Heart left ventricle (tissue), 16 donors: ENCODE measurements around the gene CHCHD5. TPM values are rescaled to one million over a fixed set of nuclear protein-coding genes. Genes with fewer than 3 reads are reported as not detected.

Source experiments
- ATAC-seq, 4 donors: fragments of 200-7000 bp; cut with Tn5 transposase; one replicate each; pipeline ENCODE4 v1.9.1; 2020 to 2022; ENCODE audit warnings: moderate library complexity in 4 of 4, mild to moderate bottlenecking in 3 of 4, moderate number of reproducible peaks in 1 of 4
- DNase-seq, 5 donors: peaks; one replicate each; pipeline ENCODE4 v3.0.0-alpha.2; 2020
- H3K27ac ChIP-seq, 12 donors: fragments of 200-600 bp; sonication (generic) in 4 of 12; one replicate each; pipeline versions ENCODE4 v1.5.0 to v1.8.0; 2016 to 2022; ENCODE audit warnings: mild to moderate bottlenecking in 2 of 12
- H3K27me3 ChIP-seq, 9 donors: fragments of 200-600 bp; sonication (generic) in 2 of 9; one replicate each; pipeline versions ENCODE4 v1.5.1 to v1.8.0; 2016 to 2022; ENCODE audit warnings: mild to moderate bottlenecking in 3 of 9
- H3K36me3 ChIP-seq, 9 donors: fragments of 200-600 bp; sonication (generic) in 2 of 9; one replicate each; pipeline versions ENCODE4 v1.5.0 to v1.8.0; 2018 to 2022; ENCODE audit warnings: mild to moderate bottlenecking in 2 of 9
- H3K4me1 ChIP-seq, 12 donors: fragments of 200-600 bp; sonication (generic) in 4 of 12; one replicate each; pipeline versions ENCODE4 v1.5.0 to v1.8.0; 2016 to 2022; ENCODE audit warnings: mild to moderate bottlenecking in 3 of 12
- H3K4me3 ChIP-seq, 12 donors: fragments of 200-600 bp; sonication (generic) in 4 of 12; one replicate each; pipeline versions ENCODE4 v1.5.0 to v1.8.0; 2017 to 2022; ENCODE audit warnings: mild to moderate bottlenecking in 9 of 12, moderate library complexity in 4 of 12
- H3K9me3 ChIP-seq, 12 donors: fragments of 200-600 bp; sonication (generic) in 4 of 12; one replicate each; pipeline versions ENCODE4 v1.5.0 to v1.8.0; 2016 to 2022; ENCODE audit warnings: mild to moderate bottlenecking in 1 of 12
- POLR2A ChIP-seq, 2 donors: fragments of 450-650 bp; IDR thresholded peaks; one replicate each; pipeline ENCODE4 v1.6.1; 2017; ENCODE audit warnings: antibody characterized with exemption in 2 of 2, mild to moderate bottlenecking in 2 of 2, moderate library complexity in 2 of 2
- WGBS, 4 donors: extraction: QIAGEN DNeasy Blood & Tissue Kit in 2 of 4; methylation state at CpG; one replicate each; pipeline versions ENCODE4 v1.1.5 to v1.1.7; 2013 to 2018; 5-methylcytosine and 5-hydroxymethylcytosine counted together
- intact Hi-C, 10 donors: fragments of 100-400 bp; cut with DNase I; formaldehyde crosslinking; loops; one replicate each; pipeline versions ENCODE4 v1.11.1 to v1.14.2; 2022
- polyA plus RNA-seq, 2 donors: library from polyadenylated mRNA; stranded (reverse); fragments of 200-250 nt; gene quantifications; one replicate each; pipeline ENCODE4 v1.2.3, GENCODE V29; 2013
- total RNA-seq, 9 donors: library from RNA; depleted of rRNA in 2 of 9; stranded (reverse); fragments of >200 nt in 2 of 9; fragmentation: NEBNext Ultra II Directional in 3 of 9; extraction: Animal tissue kit (Norgen Biotek cat#: 25700) in 3 of 9; gene quantifications; one replicate each; pipeline versions ENCODE4 v1.1.0 to v1.2.4, GENCODE V29; 2016 to 2023
- TF ChIP-seq, protein P1 (sequence below), 12 donors: fragments of 200-600 bp; sonication (generic) in 4 of 12; IDR thresholded peaks; one replicate each; pipeline versions ENCODE4 v1.5.0 to v1.8.0; 2018 to 2022; ENCODE audit warnings: antibody characterized with exemption in 12 of 12, mild to moderate bottlenecking in 5 of 12
- donor health status: ischemic (EF 13 %, LVEDD 7.1; RV severe dilation, severe dysfunction).
- donor health status: healthy with polysubstance abuse.
- donor health status: DM: no; HTN: yes; CAD: no.
- donor health status: DM: no; HTN: no; CAD: no.
- donor health status: ischemic (EF 25% LVEDD 6.9; RV normal size, moderate dysfunction).
- donor health status: ischemic (EF 25% LVEDD 5.7; RV mildly dilated, moderate dysfunction).
- donor health status: healthy.
- donor health status: DM: yes; HTN: yes; CAD: no.
- donor health status: ischemic (EF 35%, LVEDD 5.7; RV mildly dilated, moderate dysfunction).
- donor health status: nonischemic (EF 11% LVEDD 7.7; RV severe dilation, severe dysfunction).
- donor health status: DM: yes; HTN: yes; CAD: no.
- donor health status: PGD.
- donor health status: ischemic (EF 29% LVEDD 5.4; RV normal size, mild dysfunction).
- donor health status: nonischemic (EF 23%, LVEDD 6.1; RV moderate dilation, normal function).

The CHCHD5 gene
- total and polyA plus RNA-seq, 11 donors: 18.6 to 32.2 (median 23.4) TPM

DNA sequence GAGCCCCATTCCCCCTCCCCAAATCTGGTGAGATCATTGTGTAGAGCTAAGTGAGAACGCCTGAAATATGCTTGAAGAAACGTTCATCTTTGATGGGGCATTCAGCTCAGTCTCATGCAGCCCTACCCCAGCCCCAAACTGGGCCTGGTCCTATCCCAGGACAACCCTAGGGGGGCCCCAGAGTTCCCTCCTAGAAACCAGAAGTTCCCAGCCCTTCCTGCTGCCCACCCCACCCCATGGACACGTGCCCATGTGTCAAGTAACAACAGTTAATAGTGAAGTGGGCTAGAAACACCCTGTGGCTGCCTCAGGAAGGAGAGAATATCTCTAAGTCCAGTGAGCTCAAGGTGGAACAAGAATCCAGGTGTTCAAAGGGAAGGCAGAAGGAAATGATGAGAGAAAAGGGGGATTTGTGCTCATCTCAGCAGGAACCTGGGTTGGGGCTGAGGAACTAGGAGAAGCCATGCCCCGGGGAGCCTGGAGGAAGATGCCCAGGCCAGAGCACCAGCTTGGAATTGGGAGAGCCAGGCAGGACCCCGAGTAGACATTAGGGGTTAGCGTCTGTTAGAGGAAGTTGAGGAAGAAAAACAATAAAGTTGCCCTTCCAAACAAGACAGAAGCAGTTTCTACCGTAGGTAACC, 41.2 kb downstream of the CHCHD5 start:
- intact Hi-C loops: loop anchor here in 9 of 10 donors (1.0 to 10.0 kb wide), 8 partner anchors 19 to 102 kb away; partner anchors contain the start of gene SLC20A1 (in 2 of the 9)
- 69 to 74% (median 73%) methylated on average over 7 of the region's 7 CpGs for WGBS, 4 donors
- no peak for ATAC-seq
- no peak overlapping the region for H3K4me3 ChIP-seq
- no peak for DNase-seq
- H3K36me3 ChIP-seq: no peaks in the 10 kb centered on the region
- no peaks in the 10 kb centered on the region for H3K9me3 ChIP-seq
- peak overlapping the region in 2 of 12 donors; percentile 22 to 81 for H3K27ac ChIP-seq
- no peaks in the 10 kb centered on the region for H3K27me3 ChIP-seq
- no peak for TF ChIP-seq POLR2A (IDR thresholded peaks at IDR 0.05)
- TF ChIP-seq, protein P1, sequence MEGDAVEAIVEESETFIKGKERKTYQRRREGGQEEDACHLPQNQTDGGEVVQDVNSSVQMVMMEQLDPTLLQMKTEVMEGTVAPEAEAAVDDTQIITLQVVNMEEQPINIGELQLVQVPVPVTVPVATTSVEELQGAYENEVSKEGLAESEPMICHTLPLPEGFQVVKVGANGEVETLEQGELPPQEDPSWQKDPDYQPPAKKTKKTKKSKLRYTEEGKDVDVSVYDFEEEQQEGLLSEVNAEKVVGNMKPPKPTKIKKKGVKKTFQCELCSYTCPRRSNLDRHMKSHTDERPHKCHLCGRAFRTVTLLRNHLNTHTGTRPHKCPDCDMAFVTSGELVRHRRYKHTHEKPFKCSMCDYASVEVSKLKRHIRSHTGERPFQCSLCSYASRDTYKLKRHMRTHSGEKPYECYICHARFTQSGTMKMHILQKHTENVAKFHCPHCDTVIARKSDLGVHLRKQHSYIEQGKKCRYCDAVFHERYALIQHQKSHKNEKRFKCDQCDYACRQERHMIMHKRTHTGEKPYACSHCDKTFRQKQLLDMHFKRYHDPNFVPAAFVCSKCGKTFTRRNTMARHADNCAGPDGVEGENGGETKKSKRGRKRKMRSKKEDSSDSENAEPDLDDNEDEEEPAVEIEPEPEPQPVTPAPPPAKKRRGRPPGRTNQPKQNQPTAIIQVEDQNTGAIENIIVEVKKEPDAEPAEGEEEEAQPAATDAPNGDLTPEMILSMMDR (IDR thresholded peaks at IDR 0.05): no peak
- H3K4me1 ChIP-seq: peaks cover 0 to 68% (median 20%) of the 10 kb centered on the region in 12 donors

DNA sequence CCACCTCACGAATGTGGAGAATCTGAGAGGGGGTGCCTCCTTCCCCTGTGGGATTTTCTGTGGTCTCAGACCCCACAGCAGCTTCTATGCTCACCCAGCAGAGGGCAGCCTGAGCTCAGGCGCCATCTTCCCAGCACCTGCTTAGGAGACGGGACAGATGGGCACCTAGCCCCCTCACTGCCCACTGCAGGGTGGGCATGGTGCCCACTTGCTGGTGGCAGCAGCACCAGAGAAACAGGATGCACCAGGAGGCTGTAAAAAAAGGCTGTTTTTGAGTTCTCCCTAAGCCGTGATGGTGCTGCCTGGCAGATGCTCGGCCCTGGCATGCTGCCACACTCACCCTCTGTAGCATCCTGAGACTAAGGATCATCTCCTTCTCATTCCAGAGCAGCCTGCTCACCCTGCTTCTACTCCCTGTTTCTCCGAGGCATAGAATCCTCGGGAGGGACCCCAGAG, 42.2 kb downstream of the CHCHD5 start:
- ATAC-seq (peak; percentile 69 to 79 (median 74)), DNase-seq (peak; percentile 57 to 82 (median 62))
- WGBS, 4 donors: 13 to 20% (median 17%) methylated on average over 6 to 7 of the region's 7 CpGs
- H3K9me3 ChIP-seq: no peaks in the 10 kb centered on the region
- intact Hi-C loops: loop anchor here in 9 of 10 donors (1.0 to 10.0 kb wide), 10 partner anchors 18 to 101 kb away; partner anchors contain the start of gene SLC20A1 (in 3 of the 9)
- peaks cover 0 to 79% (median 26%) of the 10 kb centered on the region in 12 donors for H3K4me1 ChIP-seq
- peak overlapping the region in 4 of 12 donors; percentile 10 to 34 (median 12) for H3K4me3 ChIP-seq
- no peaks in the 10 kb centered on the region for H3K27me3 ChIP-seq
- H3K36me3 ChIP-seq: no peaks in the 10 kb centered on the region
- H3K27ac ChIP-seq: peak overlapping the region in 11 of 12 donors; percentile 56 to 87 (median 77)
- TF ChIP-seq, protein P1 (IDR thresholded peaks at IDR 0.05): peak; percentile 70 to 91 (median 85)
- TF ChIP-seq POLR2A (IDR thresholded peaks at IDR 0.05): no peak

DNA sequence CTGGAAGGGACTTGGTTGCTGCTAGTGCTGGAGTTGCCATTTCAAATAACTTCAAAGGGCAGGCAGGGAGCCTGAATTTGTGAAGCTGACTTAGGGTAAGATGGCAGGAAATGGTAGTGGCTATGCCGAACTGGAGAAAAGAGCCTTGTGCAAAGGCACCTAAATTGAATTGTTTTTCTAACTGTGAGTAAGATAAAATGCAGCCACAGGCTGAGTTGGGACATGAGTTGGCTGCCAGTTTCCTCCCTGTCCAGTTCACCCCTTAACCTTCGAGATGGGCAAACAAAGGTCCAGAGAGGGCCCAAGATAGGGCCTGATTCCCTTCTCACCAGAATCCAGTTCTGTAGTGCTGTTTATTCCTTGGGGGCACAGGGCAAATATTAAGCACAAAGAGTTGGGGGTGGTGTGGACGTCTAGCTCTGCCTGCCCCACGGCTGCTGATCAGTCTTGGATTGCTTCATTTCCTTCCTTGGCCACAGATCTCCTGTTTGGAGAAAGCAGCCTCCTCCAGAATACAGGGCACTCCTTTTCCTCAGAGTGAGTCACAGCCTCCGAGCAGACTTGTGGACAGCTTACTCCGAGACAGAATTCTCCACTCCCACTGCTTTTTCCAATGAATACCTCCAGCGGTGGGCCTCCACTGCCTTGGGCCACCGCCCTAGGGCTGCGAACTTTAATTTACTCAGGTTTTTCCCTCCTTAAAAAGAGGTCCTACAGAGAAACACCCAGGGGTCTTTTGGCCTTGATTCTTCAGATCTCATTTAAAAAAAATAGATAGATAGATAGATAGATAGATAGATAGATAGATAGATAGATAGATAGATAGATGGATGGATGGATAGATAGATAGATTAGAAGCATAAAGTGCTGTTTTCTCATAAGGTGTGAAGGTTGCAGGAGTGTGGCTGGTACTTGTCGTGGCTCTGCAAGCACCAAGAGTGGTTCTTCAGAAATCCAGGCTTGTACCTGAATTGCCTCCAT, 42.9 kb downstream of the CHCHD5 start:
- peak; percentile 82 to 95 (median 93) for ATAC-seq
- WGBS, 4 donors: 45 to 56% (median 48%) methylated on average over 10 of the region's 10 CpGs

More for the DNA sequence above, 42.9 kb downstream of the CHCHD5 start:
- Histone ChIP-seq H3K36me3 (no peaks in the 10 kb centered on the region), H3K27me3 (no peaks in the 10 kb centered on the region), H3K4me1 (peaks cover 0 to 86% (median 26%) of the 10 kb centered on the region in 12 donors), H3K9me3 (no peaks in the 10 kb centered on the region), H3K27ac (peak overlapping the region; percentile 52 to 87 (median 76)), H3K4me3 (peak overlapping the region in 4 of 12 donors; percentile 10 to 34 (median 12))
- TF ChIP-seq POLR2A (IDR thresholded peaks at IDR 0.05): peak in 1 of 2 donors; percentile 32
- TF ChIP-seq, protein P1 (IDR thresholded peaks at IDR 0.05): no peak
- intact Hi-C loops: loop anchor here in 9 of 10 donors (1.0 to 10.0 kb wide), 9 partner anchors 17 to 100 kb away; partner anchors contain the start of gene SLC20A1 (in 3 of the 9)
- peak; percentile 63 to 79 (median 70) for DNase-seq
